ENCODE results near the gene UPB1.

The UPB1 gene

DNA sequence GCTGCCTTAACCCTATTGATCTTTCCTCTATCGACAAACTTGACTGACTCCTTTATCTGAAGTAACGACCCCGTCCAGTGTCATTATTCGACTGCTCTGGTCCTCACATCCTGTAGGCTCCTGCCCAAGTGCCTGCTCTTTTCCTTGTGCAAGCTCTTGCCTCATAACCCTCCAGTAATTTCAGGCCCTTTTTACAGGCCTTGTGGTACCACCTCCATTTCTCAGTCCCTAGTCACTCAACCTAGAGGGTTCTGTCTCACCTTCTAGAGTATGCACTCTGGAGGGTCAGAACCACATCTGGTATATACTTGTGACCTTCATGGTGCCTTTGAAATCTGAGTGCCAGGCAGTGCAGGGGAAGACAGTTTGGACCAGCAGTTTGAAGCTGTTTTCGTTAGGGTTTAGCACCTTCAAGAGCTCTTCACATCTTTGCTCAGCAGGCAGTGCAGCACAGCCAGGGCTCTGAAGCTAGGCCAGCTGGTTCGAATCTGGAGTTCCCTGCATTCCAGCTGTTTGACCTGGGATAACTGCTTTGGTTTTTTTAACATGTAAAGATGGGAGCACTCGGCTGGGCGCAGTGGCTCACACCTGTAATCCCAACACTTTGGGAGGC is 71.9 kb downstream of the UPB1 start:
- DNase-seq: no peak

GRCh38 chr22:24567668-24568067 is 72.5 kb downstream of the UPB1 start:
- DNase-seq: no peak

GRCh38 chr22:24571266-24571665 is 76.1 kb downstream of the UPB1 start:
- no peak for DNase-seq

GRCh38 chr22:24576778-24577177 is 81.6 kb downstream of the UPB1 start:
- no peak for DNase-seq

Measured in right hindlimb (tissue), 1 donor.